Tibial artery (tissue), 4 donors: ENCODE results near the gene ZBTB9.

Experiments
- DNase-seq, 2 donors: peaks; one replicate each; pipeline ENCODE4 v3.0.0-alpha.2; 2019
- H3K27ac ChIP-seq, 2 donors: fragments of 200-600 bp; sonication (generic) in 1 of 2; 1 replicate in 1 of 2; 2 replicates in 1 of 2; pipeline ENCODE4 v1.5.1; 2018 to 2019; ENCODE audit warnings: mild to moderate bottlenecking in 1 of 2
- H3K27me3 ChIP-seq, 2 donors: fragments of 200-600 bp; sonication (generic) in 1 of 2; one replicate each; pipeline versions ENCODE4 v1.5.1 to v1.6.0; 2016 to 2019
- H3K36me3 ChIP-seq, 3 donors: fragments of 200-600 bp; sonication (generic) in 2 of 3; one replicate each; pipeline ENCODE4 v1.5.1; 2016 to 2019; ENCODE audit warnings: mild to moderate bottlenecking in 2 of 3
- H3K4me1 ChIP-seq, 4 donors: fragments of 200-600 bp; sonication (generic) in 2 of 4; 1 replicate in 3 of 4; 2 replicates in 1 of 4; pipeline ENCODE4 v1.5.1; 2016 to 2019
- H3K4me3 ChIP-seq, 2 donors: fragments of 200-600 bp; sonication (generic) in 1 of 2; 1 replicate in 1 of 2; 2 replicates in 1 of 2; pipeline ENCODE4 v1.5.1; 2018 to 2019; ENCODE audit warnings: mild to moderate bottlenecking in 2 of 2
- H3K9me3 ChIP-seq, 3 donors: fragments of 200-600 bp; sonication (generic) in 1 of 3; one replicate each; pipeline ENCODE4 v1.5.1; 2016 to 2019
- intact Hi-C: fragments of 100-400 bp; cut with DNase I; formaldehyde crosslinking; loops from one replicate; pipeline ENCODE4 v1.15.0; 2023; ENCODE audit warnings: low total_unique reads
- TF ChIP-seq, protein P1 (sequence below), 2 experiments: fragments of 200-600 bp in 1 of 2; fragments of 450-650 bp in 1 of 2; IDR thresholded peaks; one replicate each; pipeline ENCODE4 v1.5.1; 2017 to 2019; ENCODE audit warnings: antibody characterized with exemption in 2 of 2, mild to moderate bottlenecking in 1 of 2, moderate library complexity in 1 of 2

ZBTB9 gene

DNA sequence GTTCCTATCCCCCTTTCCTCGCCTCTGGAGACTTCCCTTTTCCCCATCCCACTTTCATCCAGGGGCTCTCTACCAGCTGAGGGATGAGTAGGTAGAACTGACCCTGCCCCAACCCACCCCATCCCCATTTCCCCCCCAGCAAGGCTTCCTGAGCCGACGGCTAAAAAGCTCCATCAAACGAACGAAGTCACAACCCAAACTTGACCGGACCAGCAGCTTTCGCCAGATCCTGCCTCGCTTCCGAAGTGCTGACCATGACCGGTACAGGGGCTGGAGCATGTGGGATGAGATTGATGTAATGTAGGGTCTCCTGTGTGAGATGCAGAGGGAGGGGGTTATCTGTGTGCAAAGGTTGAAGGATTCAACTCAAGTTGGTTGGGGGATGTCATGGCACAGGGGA is 21.8 kb upstream of the ZBTB9 start:
- Histone ChIP-seq H3K4me1 (peaks cover 0 to 50% (median 38%) of the 10 kb centered on the region in 4 donors), H3K27me3 (no peaks in the 10 kb centered on the region), H3K27ac (peak overlapping the region in 1 of 2 donors; percentile 52), H3K9me3 (no peaks in the 10 kb centered on the region), H3K36me3 (peaks cover 17 to 35% (median 22%) of the 10 kb centered on the region in 3 donors), H3K4me3 (no peak overlapping the region)
- peak in 1 of 2 donors; percentile 33 for DNase-seq
- intact Hi-C loops = no loop called here
- TF ChIP-seq, protein P1, sequence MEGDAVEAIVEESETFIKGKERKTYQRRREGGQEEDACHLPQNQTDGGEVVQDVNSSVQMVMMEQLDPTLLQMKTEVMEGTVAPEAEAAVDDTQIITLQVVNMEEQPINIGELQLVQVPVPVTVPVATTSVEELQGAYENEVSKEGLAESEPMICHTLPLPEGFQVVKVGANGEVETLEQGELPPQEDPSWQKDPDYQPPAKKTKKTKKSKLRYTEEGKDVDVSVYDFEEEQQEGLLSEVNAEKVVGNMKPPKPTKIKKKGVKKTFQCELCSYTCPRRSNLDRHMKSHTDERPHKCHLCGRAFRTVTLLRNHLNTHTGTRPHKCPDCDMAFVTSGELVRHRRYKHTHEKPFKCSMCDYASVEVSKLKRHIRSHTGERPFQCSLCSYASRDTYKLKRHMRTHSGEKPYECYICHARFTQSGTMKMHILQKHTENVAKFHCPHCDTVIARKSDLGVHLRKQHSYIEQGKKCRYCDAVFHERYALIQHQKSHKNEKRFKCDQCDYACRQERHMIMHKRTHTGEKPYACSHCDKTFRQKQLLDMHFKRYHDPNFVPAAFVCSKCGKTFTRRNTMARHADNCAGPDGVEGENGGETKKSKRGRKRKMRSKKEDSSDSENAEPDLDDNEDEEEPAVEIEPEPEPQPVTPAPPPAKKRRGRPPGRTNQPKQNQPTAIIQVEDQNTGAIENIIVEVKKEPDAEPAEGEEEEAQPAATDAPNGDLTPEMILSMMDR (IDR thresholded peaks at IDR 0.05) = no peak

DNA sequence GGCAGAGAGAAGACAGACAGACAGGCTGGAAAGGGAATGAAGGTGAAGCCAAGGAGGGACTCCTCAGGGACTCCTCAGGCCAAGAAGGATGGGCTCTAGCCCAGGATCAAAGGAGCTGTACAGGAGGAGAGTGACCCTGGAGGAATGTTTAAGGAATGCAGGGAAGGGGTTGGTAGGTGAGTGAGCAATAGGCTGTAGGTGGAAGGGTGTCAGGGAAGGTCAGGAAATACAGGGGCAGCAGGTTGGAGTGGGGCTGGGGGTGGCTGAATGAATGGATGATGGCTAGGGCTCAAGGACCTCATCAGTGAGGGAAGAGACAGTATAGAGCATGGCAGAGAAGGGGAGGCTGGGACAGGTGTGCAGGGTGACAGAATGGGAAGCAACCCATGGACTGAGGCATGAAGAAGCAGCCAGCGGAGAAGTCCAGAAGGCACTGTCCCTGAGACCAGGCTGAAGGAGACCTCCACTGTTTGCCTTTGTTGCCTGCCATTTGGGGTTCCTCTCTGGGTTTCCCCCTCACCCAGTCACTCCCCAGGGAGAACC is 21.3 kb upstream of the ZBTB9 start:
- TF ChIP-seq, protein P1 (IDR thresholded peaks at IDR 0.05) = no peak
- peak in 1 of 2 donors; percentile 31 for DNase-seq
- intact Hi-C loops = no loop called here
- Histone ChIP-seq H3K36me3 (peaks cover 23 to 40% (median 27%) of the 10 kb centered on the region in 3 donors), H3K4me1 (peaks cover 0 to 49% (median 37%) of the 10 kb centered on the region in 4 donors), H3K27ac (peak overlapping the region; percentile 52 to 54), H3K4me3 (no peak overlapping the region), H3K9me3 (no peaks in the 10 kb centered on the region), H3K27me3 (no peaks in the 10 kb centered on the region)

DNA sequence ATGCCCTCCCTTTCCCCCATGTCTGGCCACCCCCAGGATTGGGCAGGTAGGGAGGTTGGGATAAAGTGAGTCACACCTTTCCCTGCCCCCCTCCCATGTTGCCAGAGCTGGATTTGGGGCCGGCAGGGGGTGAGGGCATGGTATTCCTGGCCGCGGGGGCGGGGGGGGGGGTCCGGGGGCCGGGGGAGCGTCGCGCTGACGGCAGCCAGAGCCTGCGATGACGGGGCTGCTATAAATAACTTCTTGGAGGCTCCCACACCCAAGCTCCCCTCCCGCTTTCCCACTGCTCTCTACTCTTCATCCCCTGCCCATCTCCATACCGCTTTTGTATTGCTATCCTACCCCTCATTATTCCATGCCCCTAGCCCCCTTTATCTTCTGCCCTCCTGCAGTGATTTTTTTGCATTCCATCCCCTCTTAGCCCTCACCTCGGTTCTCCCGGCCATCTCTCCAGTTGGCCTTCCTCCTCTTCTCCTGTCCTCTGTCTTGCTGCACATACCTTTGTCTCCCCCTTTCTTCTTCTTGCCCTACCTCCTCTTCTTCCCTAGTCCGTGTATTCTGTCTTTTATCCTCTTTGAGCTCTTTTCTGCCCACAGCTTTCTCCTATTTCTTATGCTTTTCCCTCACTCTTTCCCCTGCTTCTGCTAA is 20.7 kb upstream of the ZBTB9 start:
- no peaks in the 10 kb centered on the region for H3K27me3 ChIP-seq
- H3K9me3 ChIP-seq = no peaks in the 10 kb centered on the region
- peak overlapping the region; percentile 52 to 54 for H3K27ac ChIP-seq
- H3K4me3 ChIP-seq = no peak overlapping the region
- peaks cover 0 to 43% (median 32%) of the 10 kb centered on the region in 4 donors for H3K4me1 ChIP-seq
- intact Hi-C loops = no loop called here
- TF ChIP-seq, protein P1 (IDR thresholded peaks at IDR 0.05) = no peak
- peaks cover 26 to 46% (median 33%) of the 10 kb centered on the region in 3 donors for H3K36me3 ChIP-seq
- peak in 1 of 2 donors; percentile 79 for DNase-seq

DNA sequence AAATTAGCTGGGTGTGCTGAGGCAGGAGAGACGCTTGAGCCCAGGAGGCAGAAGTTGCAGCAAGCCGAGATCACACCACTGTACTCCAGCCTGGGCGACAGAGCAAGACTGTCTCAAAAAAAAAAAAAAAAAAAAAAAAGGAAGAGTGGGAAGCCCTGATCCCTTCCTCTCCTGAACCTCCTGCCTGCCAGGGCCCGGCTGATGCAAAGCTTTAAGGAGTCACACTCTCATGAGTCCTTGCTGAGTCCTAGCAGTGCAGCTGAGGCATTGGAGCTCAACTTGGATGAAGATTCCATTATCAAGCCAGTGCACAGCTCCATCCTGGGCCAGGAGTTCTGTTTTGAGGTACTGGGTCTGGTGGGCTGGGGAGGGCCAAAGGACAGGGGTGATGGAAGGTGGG is 19.4 kb upstream of the ZBTB9 start:
- Histone ChIP-seq H3K27me3 (no peaks in the 10 kb centered on the region), H3K36me3 (peaks cover 26 to 50% (median 35%) of the 10 kb centered on the region in 3 donors), H3K27ac (no peak overlapping the region), H3K4me3 (no peak overlapping the region), H3K9me3 (no peaks in the 10 kb centered on the region), H3K4me1 (peaks cover 0 to 37% (median 27%) of the 10 kb centered on the region in 4 donors)
- peak in 1 of 2 donors; percentile 37 for DNase-seq
- intact Hi-C loops = no loop called here
- TF ChIP-seq, protein P1 (IDR thresholded peaks at IDR 0.05) = no peak

DNA sequence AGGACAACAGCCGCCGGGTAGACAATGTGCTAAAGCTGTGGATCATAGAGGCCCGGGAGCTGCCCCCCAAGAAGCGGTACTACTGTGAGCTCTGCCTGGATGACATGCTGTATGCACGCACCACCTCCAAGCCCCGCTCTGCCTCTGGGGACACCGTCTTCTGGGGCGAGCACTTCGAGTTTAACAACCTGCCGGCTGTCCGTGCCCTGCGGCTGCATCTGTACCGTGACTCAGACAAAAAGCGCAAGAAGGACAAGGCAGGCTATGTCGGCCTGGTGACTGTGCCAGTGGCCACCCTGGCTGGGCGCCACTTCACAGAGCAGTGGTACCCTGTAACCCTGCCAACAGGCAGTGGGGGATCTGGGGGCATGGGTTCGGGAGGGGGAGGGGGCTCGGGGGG is 16.7 kb upstream of the ZBTB9 start:
- intact Hi-C loops = no loop called here
- peaks cover 0 to 14% (median 11%) of the 10 kb centered on the region in 4 donors for H3K4me1 ChIP-seq
- TF ChIP-seq, protein P1 (IDR thresholded peaks at IDR 0.05) = no peak
- H3K4me3 ChIP-seq = no peak overlapping the region
- H3K9me3 ChIP-seq = no peaks in the 10 kb centered on the region
- DNase-seq = no peak
- no peaks in the 10 kb centered on the region for H3K27me3 ChIP-seq
- H3K27ac ChIP-seq = no peak overlapping the region
- H3K36me3 ChIP-seq = peaks cover 33 to 77% (median 54%) of the 10 kb centered on the region in 3 donors
